ENCODE data around the gene MCTP1. TPM values are rescaled to one million over a fixed set of nuclear protein-coding genes. Genes with fewer than 3 reads are reported as not detected.

MCTP1 gene
- total RNA-seq, 1 donor from 2014 or later, result 1.7 TPM

GRCh38 chr5:95086927-95087815, 197.7 kb downstream of the MCTP1 start:
- Mint-ChIP-seq H3K27ac (ENCODE audit: unreplicated experiment) (no peak overlapping the region), H3K27me3 (ENCODE audit: low read depth) (no peaks in the 10 kb centered on the region), H3K9me3 (peaks cover 11% of the 10 kb centered on the region), H3K4me3 (no peak overlapping the region), H3K36me3 (ENCODE audit: low read depth) (no peaks in the 10 kb centered on the region), H3K4me1 (peaks cover 1% of the 10 kb centered on the region)
- DNase-seq (ENCODE audit: low read depth, low spot score), result no peak
- no peak for TF ChIP-seq CTCF (conservative IDR thresholded peaks at IDR 0.05)

GRCh38 chr5:95084757-95085156, 200.1 kb downstream of the MCTP1 start:
- no peak for TF ChIP-seq CTCF (conservative IDR thresholded peaks at IDR 0.05)
- Mint-ChIP-seq H3K27ac (ENCODE audit: unreplicated experiment) (no peak overlapping the region), H3K4me1 (peaks cover 13% of the 10 kb centered on the region), H3K4me3 (no peak overlapping the region), H3K36me3 (ENCODE audit: low read depth) (no peaks in the 10 kb centered on the region), H3K27me3 (ENCODE audit: low read depth) (no peaks in the 10 kb centered on the region), H3K9me3 (no peaks in the 10 kb centered on the region)
- no peak for DNase-seq (ENCODE audit: low read depth, low spot score)

- Mint-ChIP-seq H3K36me3 (ENCODE audit: low read depth) (no peaks in the 10 kb centered on the region), H3K27ac (ENCODE audit: unreplicated experiment) (no peak overlapping the region), H3K4me3 (no peak overlapping the region), H3K9me3 (no peaks in the 10 kb centered on the region), H3K27me3 (ENCODE audit: low read depth) (no peaks in the 10 kb centered on the region), H3K4me1 (peaks cover 18% of the 10 kb centered on the region)
- no peak for TF ChIP-seq CTCF (conservative IDR thresholded peaks at IDR 0.05)
- DNase-seq (ENCODE audit: low read depth, low spot score), result no peak
Observed at GRCh38 chr5:95083606-95084005, 201.3 kb downstream of the MCTP1 start.

GRCh38 chr5:95081982-95082381, 202.9 kb downstream of the MCTP1 start:
- no peak for TF ChIP-seq CTCF (conservative IDR thresholded peaks at IDR 0.05)
- H3K4me1 Mint-ChIP-seq, result peaks cover 18% of the 10 kb centered on the region
- no peaks in the 10 kb centered on the region for H3K36me3 Mint-ChIP-seq (ENCODE audit: low read depth)
- peak overlapping the region; percentile 29 for H3K4me3 Mint-ChIP-seq
- H3K27me3 Mint-ChIP-seq (ENCODE audit: low read depth), result no peaks in the 10 kb centered on the region
- H3K27ac Mint-ChIP-seq (ENCODE audit: unreplicated experiment), result no peak overlapping the region
- DNase-seq (ENCODE audit: low read depth, low spot score), result no peak
- no peaks in the 10 kb centered on the region for H3K9me3 Mint-ChIP-seq

GRCh38 chr5:95081500-95081960, 203.4 kb downstream of the MCTP1 start:
- Mint-ChIP-seq H3K27ac (ENCODE audit: unreplicated experiment) (peak overlapping the region; percentile 74), H3K36me3 (ENCODE audit: low read depth) (no peaks in the 10 kb centered on the region), H3K4me1 (peaks cover 18% of the 10 kb centered on the region), H3K9me3 (no peaks in the 10 kb centered on the region), H3K4me3 (peak overlapping the region; percentile 29), H3K27me3 (ENCODE audit: low read depth) (no peaks in the 10 kb centered on the region)
- TF ChIP-seq CTCF (conservative IDR thresholded peaks at IDR 0.05), result no peak
- DNase-seq (ENCODE audit: low read depth, low spot score), result no peak

Measured in neural crest cell (in vitro differentiated cells).